MCF 10A (cell line): ENCODE results near the gene GFOD1. TPM values are rescaled to one million over a fixed set of nuclear protein-coding genes. Genes with fewer than 3 reads are reported as not detected.

Experiments used
- BruUV-seq: library from RNA; stranded (reverse); fragments of 400-500 nt; replicated peaks from 2 replicates; lab custom pipeline; 2021; lab: Mats Ljungman, UMichigan
- CTCF ChIA-PET: fragments of 300-600 bp; sonication (Branson Sonifier 250); formaldehyde crosslinking; extraction: SDS; loops from one replicate; lab custom pipeline; 2021; ENCODE audit warnings: antibody characterized with exemption, inconsistent platforms; lab: Yijun Ruan, JAX
- POLR2A ChIA-PET: fragments of 300-600, 350-650 bp; sonication (Branson Sonifier 250); formaldehyde crosslinking; extraction: SDS; loops from one replicate; lab custom pipeline; 2020; ENCODE audit warnings: antibody characterized with exemption, inconsistent platforms; lab: Yijun Ruan, JAX
- DNase-seq: peaks from one replicate; pipeline ENCODE4 v3.0.0-alpha.2; 2018; ENCODE audit not compliant: unreplicated experiment
- H3K27ac Mint-ChIP-seq: one replicate; pipeline ENCODE4 v1.8.0; 2022; ENCODE audit warnings: mild to moderate bottlenecking, low read depth, mixed read lengths; ENCODE audit not compliant: unreplicated experiment
- H3K27me3 Mint-ChIP-seq: one replicate; pipeline ENCODE4 v1.8.0; 2022; ENCODE audit warnings: mixed read lengths; ENCODE audit not compliant: insufficient read depth, unreplicated experiment
- H3K36me3 Mint-ChIP-seq: one replicate; pipeline ENCODE4 v1.8.0; 2022; ENCODE audit warnings: mild to moderate bottlenecking, moderate library complexity, mixed read lengths; ENCODE audit not compliant: insufficient read depth, unreplicated experiment
- H3K4me1 Mint-ChIP-seq: one replicate; pipeline ENCODE4 v1.8.0; 2022; ENCODE audit warnings: mixed read lengths; ENCODE audit not compliant: insufficient read depth, unreplicated experiment
- H3K4me3 Mint-ChIP-seq: one replicate; pipeline ENCODE4 v1.8.0; 2022; ENCODE audit warnings: mild to moderate bottlenecking, moderate library complexity, mixed read lengths; ENCODE audit not compliant: unreplicated experiment
- H3K9me3 Mint-ChIP-seq: one replicate; pipeline ENCODE4 v1.8.0; 2022; ENCODE audit warnings: mixed read lengths; ENCODE audit not compliant: unreplicated experiment
- CTCF ChIP-seq: fragments of 200-600 bp; IDR thresholded peaks from one replicate; pipeline ENCODE4 v1.8.0; 2022; ENCODE audit warnings: antibody characterized with exemption, mild to moderate bottlenecking; ENCODE audit not compliant: unreplicated experiment
- intact Hi-C: fragments of 100-400 bp; cut with micrococcal nuclease; formaldehyde crosslinking; loops from 2 replicates; pipeline ENCODE4 v1.14.1; 2022
- total RNA-seq: library from RNA; stranded (reverse); gene quantifications from 2 replicates; pipeline ENCODE4 v1.2.3, GENCODE V29; 2022

The GFOD1 gene
- total RNA-seq, 1 experiment from 2014 or later = 9.5 TPM

GRCh38 chr6:13396241-13396792, 91.1 kb downstream of the GFOD1 start:
- BruUV-seq = no TSS peak
- intact Hi-C loops = no loop called here
- Mint-ChIP-seq H3K27me3 (no peaks in the 10 kb centered on the region), H3K4me1 (peaks cover 33% of the 10 kb centered on the region), H3K36me3 (peaks cover 7% of the 10 kb centered on the region), H3K9me3 (no peaks in the 10 kb centered on the region), H3K27ac (peak overlapping the region; percentile 21), H3K4me3 (no peak overlapping the region)
- CTCF ChIA-PET = interaction anchor here (0.6 to 2.5 kb wide), 7 partner anchors 12 to 188 kb away, joined by 3 to 15 read pairs (median 4); partner anchors contain the start of gene GFOD1
- POLR2A ChIA-PET = interaction anchor here (0.9 to 4.0 kb wide), 5 partner anchors 10 to 91 kb away, joined by 3 to 46 read pairs (median 4); partner anchors contain the start of genes GFOD1 and TBC1D7
- DNase-seq = peak; percentile 27
- TF ChIP-seq CTCF = no peak

GRCh38 chr6:13395272-13396237, 91.8 kb downstream of the GFOD1 start:
- no peaks in the 10 kb centered on the region for H3K9me3 Mint-ChIP-seq
- peaks cover 33% of the 10 kb centered on the region for H3K4me1 Mint-ChIP-seq
- BruUV-seq = no TSS peak
- H3K27me3 Mint-ChIP-seq = no peaks in the 10 kb centered on the region
- ChIA-PET POLR2A (interaction anchor here (0.9 to 4.0 kb wide), 4 partner anchors 11 to 91 kb away, joined by 3 to 46 read pairs (median 4); partner anchors contain the start of gene GFOD1), CTCF (interaction anchor here (0.6 to 2.5 kb wide), 9 partner anchors 11 to 508 kb away, joined by 3 to 15 read pairs (median 4); partner anchors contain the start of genes GFOD1 and SIRT5)
- intact Hi-C loops = no loop called here
- no peak overlapping the region for H3K4me3 Mint-ChIP-seq
- DNase-seq = peak; percentile 75
- peak overlapping the region; percentile 21 for H3K27ac Mint-ChIP-seq
- H3K36me3 Mint-ChIP-seq = peaks cover 7% of the 10 kb centered on the region
- TF ChIP-seq CTCF = no peak

GRCh38 chr6:13392462-13392861, 94.9 kb downstream of the GFOD1 start:
- ChIA-PET CTCF (interaction anchor here (0.7 to 1.6 kb wide), 3 partner anchors 8 to 27 kb away, joined by 4 to 5 read pairs (median 4); no protein-coding TSS in a partner anchor), POLR2A (interaction anchor here (1.1 kb wide), 1 partner anchor 9 kb away, joined by 3 read pairs; no protein-coding TSS in a partner anchor)
- H3K27ac Mint-ChIP-seq = no peak overlapping the region

More at GRCh38 chr6:13392462-13392861, 94.9 kb downstream of the GFOD1 start:
- no peak for DNase-seq
- intact Hi-C loops = no loop called here
- H3K4me1 Mint-ChIP-seq = peaks cover 19% of the 10 kb centered on the region
- H3K27me3 Mint-ChIP-seq = no peaks in the 10 kb centered on the region
- no peaks in the 10 kb centered on the region for H3K9me3 Mint-ChIP-seq
- BruUV-seq = no TSS peak
- peaks cover 7% of the 10 kb centered on the region for H3K36me3 Mint-ChIP-seq
- TF ChIP-seq CTCF = no peak
- H3K4me3 Mint-ChIP-seq = no peak overlapping the region
